K562 (cell line): Measurements from ENCODE around the gene HOXB5. TPM values are rescaled to one million over a fixed set of nuclear protein-coding genes. Genes with fewer than 3 reads are reported as not detected.

ENCODE experiments used
- ATAC-seq: fragments of 200-7000 bp; cut with Tn5 transposase; 3 replicates; pipeline ENCODE4 v1.9.1; 2020; ENCODE audit warnings: moderate library complexity
- BruUV-seq: library from RNA; stranded (reverse); fragments of 400-500 nt; replicated peaks from 2 replicates; lab custom pipeline; 2021; lab: Mats Ljungman, UMichigan
- CTCF ChIA-PET: fragments of 300-600 bp; formaldehyde crosslinking; extraction: SDS; loops from one replicate; lab custom pipeline; 2021; ENCODE audit warnings: low intra/inter-chr PET ratio; lab: Yijun Ruan, JAX
- POLR2A ChIA-PET: fragments of 300-600, 350-650 bp; sonication (Branson Sonifier 250); formaldehyde crosslinking; extraction: SDS; loops from one replicate; lab custom pipeline; 2021; ENCODE audit warnings: antibody characterized with exemption, inconsistent platforms; lab: Yijun Ruan, JAX
- DNase-seq, 4 experiments: peaks; one replicate each; pipeline versions ENCODE4 v3.0.0 to v3.0.0-alpha.2; 2011 to 2018; ENCODE audit warnings: low spot score in 3 of 4, mixed read lengths in 3 of 4; ENCODE audit errors: extremely low read depth in 1 of 4
- FAIRE-seq: peaks from 2 replicates; lab custom pipeline; 2011; peaks lifted over from hg19 to GRCh38; lab: Jason Lieb, UNC
- H2AFZ ChIP-seq: 2 replicates; pipeline ENCODE4 v1.6.0; 2011; ENCODE audit warnings: low read depth, low read length, control low read depth, inconsistent platforms
- H3K27ac ChIP-seq: fragments of 200-600 bp; 3 replicates; pipeline ENCODE4 v1.8.0; 2011; ENCODE audit warnings: low read depth, mild to moderate bottlenecking, control low read depth, inconsistent platforms, low read length, moderate library complexity, mixed read lengths; ENCODE audit errors: extremely low read depth
- H3K27me3 ChIP-seq, 2 experiments: fragments of 300-600 bp in 1 of 2; 2 replicates in 1 of 2; 3 replicates in 1 of 2; pipeline versions ENCODE4 v1.6.0 to v1.8.0; 2011; ENCODE audit warnings: inconsistent platforms in 2 of 2, low read length in 2 of 2, mild to moderate bottlenecking in 1 of 2, mixed read lengths in 1 of 2, moderate library complexity in 1 of 2; ENCODE audit not compliant: control insufficient read depth in 2 of 2, insufficient read depth in 2 of 2
- H3K36me3 ChIP-seq: fragments of 300-600 bp; 3 replicates; pipeline ENCODE4 v1.8.0; 2011; ENCODE audit warnings: mild to moderate bottlenecking, low read length, inconsistent platforms; ENCODE audit not compliant: control insufficient read depth, insufficient read depth
- H3K4me1 ChIP-seq, 2 experiments: fragments of 200-600 bp in 1 of 2; replicated peaks in 1 of 2; 2 replicates in 1 of 2; 3 replicates in 1 of 2; pipeline versions ENCODE4 v1.5.1 to v1.8.0; 2011; ENCODE audit warnings: inconsistent platforms in 2 of 2, low read length in 2 of 2, mild to moderate bottlenecking in 1 of 2, mixed read lengths in 1 of 2, moderate library complexity in 1 of 2; ENCODE audit not compliant: control insufficient read depth in 2 of 2, insufficient read depth in 2 of 2
- H3K4me2 ChIP-seq: 2 replicates; pipeline ENCODE4 v1.6.1; 2011; ENCODE audit warnings: low read length, control low read depth, inconsistent platforms, mixed read lengths; ENCODE audit not compliant: insufficient read depth
- H3K4me3 ChIP-seq: fragments of 200-600 bp; sonication (generic), shearing (Covaris generic); 2 replicates; pipeline ENCODE4 v1.5.1; 2016; ENCODE audit warnings: control low read depth, inconsistent platforms
- H3K79me2 ChIP-seq: fragments of 200-600 bp; 3 replicates; pipeline ENCODE4 v1.8.0; 2011; ENCODE audit warnings: low read length, inconsistent platforms; ENCODE audit not compliant: control insufficient read depth, insufficient read depth
- H3K9ac ChIP-seq, 2 experiments: 2 replicates each; pipeline versions ENCODE4 v1.6.0 to v1.6.1; 2011; ENCODE audit warnings: low read depth in 2 of 2, low read length in 2 of 2, control low read depth in 1 of 2, inconsistent platforms in 1 of 2, mild to moderate bottlenecking in 1 of 2, mixed read lengths in 1 of 2; ENCODE audit not compliant: insufficient read depth in 1 of 2
- H3K9me1 ChIP-seq: one replicate; pipeline ENCODE4 v1.6.0; 2011; ENCODE audit warnings: inconsistent platforms, mild to moderate bottlenecking, low read length, moderate library complexity; ENCODE audit not compliant: control insufficient read depth, insufficient read depth
- H3K9me3 ChIP-seq: replicated peaks from 2 replicates; pipeline ENCODE4 v1.5.1; 2011; ENCODE audit warnings: low read depth, low read length, inconsistent platforms; ENCODE audit not compliant: control insufficient read depth, insufficient read depth
- H4K20me1 ChIP-seq: replicated peaks from 2 replicates; pipeline ENCODE4 v1.6.1; 2011; ENCODE audit warnings: low read length, inconsistent platforms, mixed read lengths; ENCODE audit not compliant: control insufficient read depth, insufficient read depth
- ARID2 ChIP-seq: fragments of 450-650 bp; IDR thresholded peaks from 2 replicates; pipeline ENCODE4 v1.6.1; 2017; ENCODE audit warnings: antibody characterized with exemption, mild to moderate bottlenecking
- DIDO1 ChIP-seq: fragments of 450-650 bp; IDR thresholded peaks from 2 replicates; pipeline ENCODE4 v1.6.1; 2016; ENCODE audit warnings: low read depth, missing biosample characterization, missing genetic modification characterization
- HMG20B ChIP-seq: fragments of 250-450 bp; sonication (Bioruptor Pico); IDR thresholded peaks from 2 replicates; pipeline ENCODE4 v1.5.0; 2021; ENCODE audit warnings: mild to moderate bottlenecking
- KDM4B ChIP-seq, 2 experiments: fragments of 450-650 bp in 1 of 2; sonication (generic) in 1 of 2; IDR thresholded peaks; 2 replicates each; pipeline ENCODE4 v1.6.1; 2016 to 2017; ENCODE audit warnings: borderline replicate concordance in 2 of 2, antibody characterized with exemption in 1 of 2, low read depth in 1 of 2, mild to moderate bottlenecking in 1 of 2
- MTA3 ChIP-seq: fragments of 450-650 bp; formaldehyde crosslinking; IDR thresholded peaks from 2 replicates; pipeline ENCODE4 v1.6.1; 2017; ENCODE audit warnings: mild to moderate bottlenecking, borderline replicate concordance
- NFYB ChIP-seq: IDR thresholded peaks from 2 replicates; pipeline ENCODE4 v1.6.1; 2011; ENCODE audit warnings: mild to moderate bottlenecking, moderate library complexity; ENCODE audit not compliant: insufficient read length; ENCODE audit errors: extremely low read depth
- NRF1 ChIP-seq, 2 experiments: fragments of 450-650 bp; IDR thresholded peaks in 1 of 2; conservative IDR thresholded peaks in 1 of 2; 2 replicates each; pipeline ENCODE4 v1.6.1; 2014; ENCODE audit warnings: mild to moderate bottlenecking in 2 of 2
- POLR2AphosphoS2 ChIP-seq: IDR thresholded peaks from 2 replicates; pipeline ENCODE4 v1.6.1; 2012; ENCODE audit warnings: low read length, improper control_type of control experiment
- RAD51 ChIP-seq: fragments of 450-650 bp; IDR thresholded peaks from 2 replicates; pipeline ENCODE4 v1.7.1; 2016; ENCODE audit warnings: low read depth, mild to moderate bottlenecking, borderline replicate concordance
- ZBTB8A ChIP-seq: fragments of 450-650 bp; IDR thresholded peaks from 2 replicates; pipeline ENCODE4 v1.6.1; 2018; ENCODE audit warnings: mild to moderate bottlenecking, moderate library complexity; ENCODE audit not compliant: partially characterized antibody
- ZFX ChIP-seq: sonication (generic); formaldehyde crosslinking; IDR thresholded peaks from 2 replicates; pipeline ENCODE4 v1.8.0; 2022; ENCODE audit warnings: mild to moderate bottlenecking, missing genetic modification reagents, moderate library complexity
- ZNF140 ChIP-seq: fragments of 250-450 bp; sonication (Bioruptor Pico); IDR thresholded peaks from 2 replicates; pipeline ENCODE4 v1.8.0; 2021; ENCODE audit warnings: moderate library complexity, mild to moderate bottlenecking, inconsistent platforms
- ZNF584 ChIP-seq: fragments of 200-800 bp; sonication (Bioruptor generic); IDR thresholded peaks from 2 replicates; pipeline ENCODE4 v1.6.1; 2016; ENCODE audit warnings: low read depth, mild to moderate bottlenecking, missing genetic modification characterization, missing compliant biosample characterization
- WGBS: fragments of 100-300 bp; shearing (Covaris generic); methylation state at CpG from one replicate; pipeline ENCODE4 v1.1.6; 2016; ENCODE audit warnings: low coverage, mixed read lengths; ENCODE audit not compliant: insufficient coverage; ENCODE audit errors: missing lambda C conversion rate; 5-methylcytosine and 5-hydroxymethylcytosine counted together
- in situ Hi-C: fragments of 300-500 bp; cut with MboI; formaldehyde crosslinking; loops from 4 replicates; pipeline ENCODE4 v1.15.0; 2018; ENCODE audit warnings: inconsistent platforms, mixed read lengths
- intact Hi-C: fragments of 100-400 bp; cut with micrococcal nuclease; formaldehyde crosslinking; loops from 2 replicates; pipeline ENCODE4 v1.14.2; 2022
- polyA plus RNA-seq, 8 experiments: library from polyadenylated mRNA; depleted of rRNA in 4 of 8; stranded (reverse) in 5 of 8; unstranded in 3 of 8; fragments of >200 nt; fragmentation: Nextera tagmentation in 2 of 8; fragmentation: Illumina TruSeq in 1 of 8; extraction: Ambion mirVana in 2 of 8; extraction: Trizol in 1 of 8; gene quantifications; 2 replicates each; pipeline versions ENCODE4 v1.2.1 to v1.2.3, GENCODE V29; 2011 to 2014; ENCODE audit warnings: inconsistent platforms in 1 of 8, missing spikeins in 1 of 8
- total RNA-seq, 7 experiments: library from RNA; depleted of rRNA in 6 of 7; stranded (reverse); fragments of >200 nt in 6 of 7; fragmentation: Illumina TruSeq in 2 of 7; extraction: Trizol in 2 of 7; gene quantifications; 2 replicates each; pipeline versions ENCODE4 v1.2.1 to v1.2.3, GENCODE V29; 2011 to 2021; ENCODE audit warnings: low replicate concordance in 1 of 7
- TF ChIP-seq, protein P1 (sequence below), 2 experiments: fragments of 450-650 bp; IDR thresholded peaks; 2 replicates each; pipeline ENCODE4 v1.6.1; 2018; ENCODE audit warnings: mild to moderate bottlenecking in 2 of 2, low read depth in 1 of 2; ENCODE audit not compliant: partially characterized antibody in 2 of 2
- TF ChIP-seq, protein P2 (sequence below): fragments of 450-650 bp; formaldehyde crosslinking; IDR thresholded peaks from 2 replicates; pipeline ENCODE4 v1.4.0; 2020; ENCODE audit warnings: mild to moderate bottlenecking, mixed read lengths
- TF ChIP-seq, protein P3 (sequence below): sonication (generic); formaldehyde crosslinking; IDR thresholded peaks from 2 replicates; pipeline ENCODE4 v1.9.0; 2022; ENCODE audit warnings: mild to moderate bottlenecking, missing genetic modification reagents

HOXB5 gene
- total and polyA plus RNA-seq, 9 of the 15 experiments (the other 6 are each of a cell fraction or from before 2014, with no cell fraction given), result 0.24 to 2.7 (median 0.65) TPM

- intact Hi-C loops, result no loop called here
- no peaks in the 10 kb centered on the region for H4K20me1 ChIP-seq
- H3K4me1 ChIP-seq, result peaks cover 24 to 46% of the 10 kb centered on the region in 2 experiments
- peak within 1 kb of the TSS; percentile 30; the same call in 1 of the 2 replicates for H2AFZ ChIP-seq
- FAIRE-seq (no peak), DNase-seq (peak; percentile 68 to 74 (median 68)), ATAC-seq (peak; percentile 6; the same call in 1 of the 3 replicates)
- 4% methylated on average over 11 of the region's 12 CpGs for WGBS
- CTCF ChIA-PET, result no interaction called here
- peak within 1 kb of the TSS; percentile 90 for H3K4me3 ChIP-seq
- in situ Hi-C loops, result no loop called here
- no peaks in the 10 kb centered on the region for H3K9me3 ChIP-seq
- H3K36me3 ChIP-seq, result peaks cover 34% of the 10 kb centered on the region; the same call in 2 of the 3 replicates
- peak within 1 kb of the TSS; percentile 93 to 99 for H3K9ac ChIP-seq
- POLR2A ChIA-PET, result interaction anchor here (0.6 kb wide), 1 partner anchor 93 kb away, joined by 3 read pairs; no protein-coding TSS in a partner anchor
- peak within 1 kb of the TSS; percentile 81 for H3K4me2 ChIP-seq
- no TSS peak for BruUV-seq
- H3K27ac ChIP-seq, result peak within 1 kb of the TSS; percentile 95
- H3K27me3 ChIP-seq, result no peaks in the 10 kb centered on the region
- H3K79me2 ChIP-seq, result peaks cover 92% of the 10 kb centered on the region
- no peaks in the 10 kb centered on the region for H3K9me1 ChIP-seq
- TF ChIP-seq ZBTB8A, result no peak
- no peak for TF ChIP-seq NRF1 (conservative IDR thresholded peaks at IDR 0.05 in 1 of 2, IDR thresholded peaks at IDR 0.05 in 1 of 2)
- no peak for TF ChIP-seq DIDO1
- TF ChIP-seq MTA3, result 0 out of 2 replicates have a peak, but pooled peaks have one; percentile 11
- TF ChIP-seq, protein P1, sequence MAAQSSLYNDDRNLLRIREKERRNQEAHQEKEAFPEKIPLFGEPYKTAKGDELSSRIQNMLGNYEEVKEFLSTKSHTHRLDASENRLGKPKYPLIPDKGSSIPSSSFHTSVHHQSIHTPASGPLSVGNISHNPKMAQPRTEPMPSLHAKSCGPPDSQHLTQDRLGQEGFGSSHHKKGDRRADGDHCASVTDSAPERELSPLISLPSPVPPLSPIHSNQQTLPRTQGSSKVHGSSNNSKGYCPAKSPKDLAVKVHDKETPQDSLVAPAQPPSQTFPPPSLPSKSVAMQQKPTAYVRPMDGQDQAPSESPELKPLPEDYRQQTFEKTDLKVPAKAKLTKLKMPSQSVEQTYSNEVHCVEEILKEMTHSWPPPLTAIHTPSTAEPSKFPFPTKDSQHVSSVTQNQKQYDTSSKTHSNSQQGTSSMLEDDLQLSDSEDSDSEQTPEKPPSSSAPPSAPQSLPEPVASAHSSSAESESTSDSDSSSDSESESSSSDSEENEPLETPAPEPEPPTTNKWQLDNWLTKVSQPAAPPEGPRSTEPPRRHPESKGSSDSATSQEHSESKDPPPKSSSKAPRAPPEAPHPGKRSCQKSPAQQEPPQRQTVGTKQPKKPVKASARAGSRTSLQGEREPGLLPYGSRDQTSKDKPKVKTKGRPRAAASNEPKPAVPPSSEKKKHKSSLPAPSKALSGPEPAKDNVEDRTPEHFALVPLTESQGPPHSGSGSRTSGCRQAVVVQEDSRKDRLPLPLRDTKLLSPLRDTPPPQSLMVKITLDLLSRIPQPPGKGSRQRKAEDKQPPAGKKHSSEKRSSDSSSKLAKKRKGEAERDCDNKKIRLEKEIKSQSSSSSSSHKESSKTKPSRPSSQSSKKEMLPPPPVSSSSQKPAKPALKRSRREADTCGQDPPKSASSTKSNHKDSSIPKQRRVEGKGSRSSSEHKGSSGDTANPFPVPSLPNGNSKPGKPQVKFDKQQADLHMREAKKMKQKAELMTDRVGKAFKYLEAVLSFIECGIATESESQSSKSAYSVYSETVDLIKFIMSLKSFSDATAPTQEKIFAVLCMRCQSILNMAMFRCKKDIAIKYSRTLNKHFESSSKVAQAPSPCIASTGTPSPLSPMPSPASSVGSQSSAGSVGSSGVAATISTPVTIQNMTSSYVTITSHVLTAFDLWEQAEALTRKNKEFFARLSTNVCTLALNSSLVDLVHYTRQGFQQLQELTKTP (IDR thresholded peaks at IDR 0.05; ENCODE audit: low read depth in 1 of 2, partially characterized antibody in 2 of 2), result peak in 1 of 2 experiments; percentile 5
- peak; percentile 57 for TF ChIP-seq ZFX
- no peak for TF ChIP-seq POLR2AphosphoS2
- no peak for TF ChIP-seq ARID2
- TF ChIP-seq, protein P2, sequence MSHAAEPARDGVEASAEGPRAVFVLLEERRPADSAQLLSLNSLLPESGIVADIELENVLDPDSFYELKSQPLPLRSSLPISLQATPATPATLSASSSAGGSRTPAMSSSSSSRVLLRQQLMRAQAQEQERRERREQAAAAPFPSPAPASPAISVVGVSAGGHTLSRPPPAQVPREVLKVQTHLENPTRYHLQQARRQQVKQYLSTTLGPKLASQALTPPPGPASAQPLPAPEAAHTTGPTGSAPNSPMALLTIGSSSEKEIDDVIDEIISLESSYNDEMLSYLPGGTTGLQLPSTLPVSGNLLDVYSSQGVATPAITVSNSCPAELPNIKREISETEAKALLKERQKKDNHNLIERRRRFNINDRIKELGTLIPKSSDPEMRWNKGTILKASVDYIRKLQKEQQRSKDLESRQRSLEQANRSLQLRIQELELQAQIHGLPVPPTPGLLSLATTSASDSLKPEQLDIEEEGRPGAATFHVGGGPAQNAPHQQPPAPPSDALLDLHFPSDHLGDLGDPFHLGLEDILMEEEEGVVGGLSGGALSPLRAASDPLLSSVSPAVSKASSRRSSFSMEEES (CRISPR knock-in tag), result peak; percentile 62
- TF ChIP-seq, protein P3, sequence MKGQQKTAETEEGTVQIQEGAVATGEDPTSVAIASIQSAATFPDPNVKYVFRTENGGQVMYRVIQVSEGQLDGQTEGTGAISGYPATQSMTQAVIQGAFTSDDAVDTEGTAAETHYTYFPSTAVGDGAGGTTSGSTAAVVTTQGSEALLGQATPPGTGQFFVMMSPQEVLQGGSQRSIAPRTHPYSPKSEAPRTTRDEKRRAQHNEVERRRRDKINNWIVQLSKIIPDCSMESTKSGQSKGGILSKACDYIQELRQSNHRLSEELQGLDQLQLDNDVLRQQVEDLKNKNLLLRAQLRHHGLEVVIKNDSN (CRISPR knock-in tag), result peak; percentile 82
- TF ChIP-seq ZNF584 (CRISPR knock-in tag), result no peak
- no peak for TF ChIP-seq KDM4B (IDR thresholded peaks at IDR 0.05; ENCODE audit: borderline replicate concordance in 2 of 2, low read depth in 1 of 2)
- peak; percentile 77 for TF ChIP-seq RAD51
- peak; percentile 99 for TF ChIP-seq NFYB
- no peak for TF ChIP-seq HMG20B (CRISPR knock-in tag)
- no peak for TF ChIP-seq ZNF140 (CRISPR knock-in tag)
Observed at GRCh38 chr17:48545022-48545375, 48.6 kb downstream of the HOXB5 start, which contains the start of gene HOXB2. HOXB2 (minus strand) TSS chr17:48545109; CDS start chr17:48544911, 198 bp downstream.
